HG02870 (cell line): ENCODE results near the gene OR5AU1.

Experiments
- ATAC-seq: cut with Tn5 transposase; IDR thresholded peaks from one replicate; pipeline ENCODE4 v1.9.1; 2021; ENCODE audit warnings: mild to moderate bottlenecking, moderate library complexity; ENCODE audit not compliant: unreplicated experiment

The OR5AU1 gene

DNA sequence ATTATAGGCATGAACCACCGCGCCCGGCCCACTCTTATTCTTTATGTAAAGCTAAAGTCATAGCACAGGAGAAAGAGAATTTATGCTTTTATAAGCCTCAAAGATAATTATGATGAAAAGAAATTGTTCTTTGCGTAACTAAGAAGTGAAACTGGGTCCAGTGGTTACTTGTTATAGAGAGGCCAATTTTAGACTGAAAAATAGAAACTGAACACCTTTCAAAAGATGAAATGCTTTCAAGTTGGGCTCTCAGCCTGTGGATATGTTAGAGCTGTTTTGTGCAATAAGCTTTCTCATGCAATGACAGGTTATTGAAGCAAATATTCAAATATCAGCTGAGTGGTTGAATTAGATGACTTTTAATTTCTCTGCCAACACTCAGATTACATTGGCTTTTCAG lies 47.1 kb downstream of the OR5AU1 start:
- no peak for ATAC-seq

GRCh38 chr14:21107283-21107800 lies 48.5 kb downstream of the OR5AU1 start:
- ATAC-seq: no peak

DNA sequence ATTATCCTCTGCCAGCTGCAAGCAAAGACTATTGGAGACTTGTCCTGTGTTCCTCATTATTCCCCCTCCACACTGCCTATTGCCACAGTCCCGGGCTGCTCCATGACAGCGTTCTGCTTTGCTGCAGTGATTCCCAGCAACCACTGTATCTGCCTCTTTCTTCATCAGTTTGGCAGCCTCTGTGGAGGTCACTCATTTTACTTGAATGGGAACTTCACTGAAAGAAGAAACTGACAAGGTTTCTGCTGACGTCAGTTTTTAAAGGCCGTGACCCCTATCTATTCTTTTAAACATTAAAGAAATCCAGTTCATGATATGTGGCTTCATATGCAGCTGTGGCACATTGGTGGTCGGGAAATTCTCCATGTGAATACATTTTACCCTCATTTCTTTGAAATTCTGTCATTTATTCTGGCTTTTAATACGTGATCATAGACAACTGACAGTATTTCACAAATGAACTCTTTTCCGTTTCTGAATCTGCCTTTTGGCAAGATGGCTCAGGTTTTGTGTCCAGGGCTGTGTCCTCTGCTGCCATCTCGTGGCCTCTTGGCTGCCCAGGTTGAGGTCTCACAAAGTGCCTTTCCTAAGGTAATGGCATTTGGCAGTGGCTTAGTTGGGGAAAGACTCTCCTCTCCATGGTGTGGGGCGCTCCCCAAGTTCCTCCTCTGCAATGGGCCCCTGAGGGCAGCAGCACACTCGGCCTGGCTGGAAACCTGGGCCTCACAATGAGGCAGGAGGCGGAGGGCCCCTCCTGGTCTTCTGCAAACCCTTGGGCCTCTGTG lies 49.2 kb downstream of the OR5AU1 start:
- no peak for ATAC-seq

- ATAC-seq: no peak
Observed at GRCh38 chr14:21106176-21106497, 49.7 kb downstream of the OR5AU1 start.

DNA sequence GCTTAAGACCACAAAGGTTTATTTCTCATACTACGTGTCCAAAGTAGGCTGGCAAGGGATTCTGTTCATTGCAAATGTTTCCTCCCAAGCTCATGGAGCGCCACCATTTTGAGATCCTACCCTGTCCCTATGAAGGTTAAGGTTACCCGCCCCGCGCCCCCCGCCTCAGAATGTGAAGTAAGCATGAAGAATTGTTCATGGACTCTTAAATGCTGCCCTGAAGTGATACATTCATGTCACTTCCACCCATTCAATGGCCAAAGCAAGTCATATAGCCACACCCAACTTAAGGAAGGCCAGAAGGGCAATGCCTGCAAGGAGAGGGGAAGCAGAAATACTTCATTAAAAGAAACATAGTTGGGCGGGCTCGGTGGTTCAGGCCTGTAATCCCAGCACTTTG lies 50.8 kb downstream of the OR5AU1 start:
- no peak for ATAC-seq
